ENCODE data around the gene SYNDIG1.

Gene SYNDIG1

DNA sequence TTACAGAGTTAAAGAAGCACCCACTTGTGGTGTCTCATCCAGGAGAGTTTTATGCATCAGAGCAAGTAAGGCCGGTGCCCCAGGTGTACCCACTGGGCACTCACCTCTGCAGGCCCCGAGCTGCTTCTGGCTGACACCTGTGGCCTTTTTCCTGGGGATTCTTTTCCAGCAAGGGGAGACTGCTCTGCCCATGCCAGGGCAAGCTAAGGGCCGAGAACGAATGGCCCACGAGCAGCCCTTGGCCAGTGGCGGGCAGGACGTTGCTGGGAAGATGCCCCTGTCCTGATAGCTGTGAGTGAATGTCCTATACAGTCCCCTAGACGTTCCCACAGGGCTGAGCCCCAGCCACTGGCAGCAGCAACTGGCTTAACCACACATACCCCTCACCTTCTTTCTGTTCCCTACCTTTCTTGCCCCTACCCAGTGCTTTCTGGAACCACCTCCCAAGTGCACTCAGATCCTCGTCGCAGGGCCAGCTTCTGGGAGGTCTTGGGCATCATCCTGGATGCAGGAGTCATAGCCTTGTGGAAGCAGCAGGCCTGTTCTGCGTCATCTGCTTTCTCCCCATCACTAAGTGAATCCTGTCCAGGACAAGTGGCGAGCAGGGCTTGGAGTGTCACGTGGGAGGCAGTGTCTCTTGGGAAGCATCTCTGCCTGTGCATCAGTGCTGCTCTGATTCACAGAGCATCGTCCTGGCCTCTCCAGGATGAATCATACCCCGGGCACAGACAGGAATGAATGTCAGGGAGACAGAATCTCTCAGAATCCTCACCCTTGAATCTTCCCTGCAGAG, 32.5 kb downstream of the SYNDIG1 start:
- H3K4me1 ChIP-seq (ENCODE audit: control insufficient read depth in 1 of 2, insufficient read depth in 1 of 2, low read depth in 1 of 2, low read length in 1 of 2) = no peaks in the 10 kb centered on the region
- TF ChIP-seq, protein P1, sequence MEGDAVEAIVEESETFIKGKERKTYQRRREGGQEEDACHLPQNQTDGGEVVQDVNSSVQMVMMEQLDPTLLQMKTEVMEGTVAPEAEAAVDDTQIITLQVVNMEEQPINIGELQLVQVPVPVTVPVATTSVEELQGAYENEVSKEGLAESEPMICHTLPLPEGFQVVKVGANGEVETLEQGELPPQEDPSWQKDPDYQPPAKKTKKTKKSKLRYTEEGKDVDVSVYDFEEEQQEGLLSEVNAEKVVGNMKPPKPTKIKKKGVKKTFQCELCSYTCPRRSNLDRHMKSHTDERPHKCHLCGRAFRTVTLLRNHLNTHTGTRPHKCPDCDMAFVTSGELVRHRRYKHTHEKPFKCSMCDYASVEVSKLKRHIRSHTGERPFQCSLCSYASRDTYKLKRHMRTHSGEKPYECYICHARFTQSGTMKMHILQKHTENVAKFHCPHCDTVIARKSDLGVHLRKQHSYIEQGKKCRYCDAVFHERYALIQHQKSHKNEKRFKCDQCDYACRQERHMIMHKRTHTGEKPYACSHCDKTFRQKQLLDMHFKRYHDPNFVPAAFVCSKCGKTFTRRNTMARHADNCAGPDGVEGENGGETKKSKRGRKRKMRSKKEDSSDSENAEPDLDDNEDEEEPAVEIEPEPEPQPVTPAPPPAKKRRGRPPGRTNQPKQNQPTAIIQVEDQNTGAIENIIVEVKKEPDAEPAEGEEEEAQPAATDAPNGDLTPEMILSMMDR (IDR thresholded peaks at IDR 0.05) = no peak
- H3K4me3 ChIP-seq (ENCODE audit: low read depth in 1 of 2, low read length in 1 of 2) = no peak overlapping the region
- no peaks in the 10 kb centered on the region for H3K36me3 ChIP-seq
- H3K27me3 ChIP-seq = no peaks in the 10 kb centered on the region
- no peaks in the 10 kb centered on the region for H3K9me3 ChIP-seq
- H3K27ac ChIP-seq = no peak overlapping the region

DNA sequence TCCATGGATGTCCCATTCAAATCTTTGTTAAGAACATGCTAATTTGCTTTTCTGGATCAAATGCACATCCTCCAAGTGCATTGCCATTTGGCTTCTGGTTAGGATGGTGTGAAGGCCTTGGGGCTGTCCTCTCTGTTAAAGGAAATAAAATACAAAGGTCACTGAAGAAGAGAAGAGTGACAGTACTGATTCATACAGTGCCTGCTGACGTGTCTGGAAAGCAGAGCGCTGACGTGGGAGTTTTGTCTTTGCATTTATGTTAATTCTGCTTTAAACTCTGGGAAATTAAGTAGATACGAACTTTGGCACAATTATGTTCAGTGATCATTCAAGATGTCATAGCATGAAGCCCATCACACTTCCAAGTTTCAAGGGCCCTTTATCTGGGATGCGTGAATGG, 33.2 kb downstream of the SYNDIG1 start:
- TF ChIP-seq, protein P1 (IDR thresholded peaks at IDR 0.05) = no peak
- Histone ChIP-seq H3K27ac (no peak overlapping the region), H3K27me3 (no peaks in the 10 kb centered on the region), H3K9me3 (no peaks in the 10 kb centered on the region), H3K4me3 (ENCODE audit: low read depth in 1 of 2, low read length in 1 of 2) (no peak overlapping the region), H3K36me3 (no peaks in the 10 kb centered on the region), H3K4me1 (ENCODE audit: control insufficient read depth in 1 of 2, insufficient read depth in 1 of 2, low read depth in 1 of 2, low read length in 1 of 2) (no peaks in the 10 kb centered on the region)

DNA sequence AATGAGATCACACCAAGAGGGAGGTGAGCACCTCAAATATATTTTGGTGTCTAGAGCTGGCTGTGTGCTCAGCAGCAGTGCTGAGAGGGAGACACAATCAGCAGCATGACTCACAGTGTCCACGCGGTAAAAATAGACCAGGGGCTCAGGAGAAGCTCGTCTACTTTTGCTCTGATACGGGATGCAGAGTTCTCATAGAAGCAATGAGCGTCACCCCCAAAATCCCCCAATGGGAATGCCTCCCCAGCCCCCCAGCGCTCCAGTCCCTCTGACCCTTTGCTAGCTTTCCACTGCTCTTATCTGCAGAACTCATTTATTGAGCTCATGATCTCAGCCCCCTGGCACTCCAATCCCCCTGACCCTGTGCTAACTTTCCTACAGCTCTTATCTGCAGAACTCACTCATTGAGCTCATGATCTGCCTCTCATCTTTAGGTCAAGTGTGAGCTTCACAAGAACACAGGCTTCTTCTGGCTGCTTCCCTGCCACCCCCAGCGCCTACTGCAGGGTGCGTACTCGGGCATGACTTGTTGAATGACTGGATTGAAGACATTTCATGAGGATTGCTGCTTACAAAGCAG, 34.0 kb downstream of the SYNDIG1 start:
- no peaks in the 10 kb centered on the region for H3K9me3 ChIP-seq
- no peaks in the 10 kb centered on the region for H3K27me3 ChIP-seq
- H3K36me3 ChIP-seq = no peaks in the 10 kb centered on the region
- no peak overlapping the region for H3K27ac ChIP-seq
- no peaks in the 10 kb centered on the region for H3K4me1 ChIP-seq (ENCODE audit: control insufficient read depth in 1 of 2, insufficient read depth in 1 of 2, low read depth in 1 of 2, low read length in 1 of 2)
- H3K4me3 ChIP-seq (ENCODE audit: low read depth in 1 of 2, low read length in 1 of 2) = no peak overlapping the region
- TF ChIP-seq, protein P1 (IDR thresholded peaks at IDR 0.05) = no peak

DNA sequence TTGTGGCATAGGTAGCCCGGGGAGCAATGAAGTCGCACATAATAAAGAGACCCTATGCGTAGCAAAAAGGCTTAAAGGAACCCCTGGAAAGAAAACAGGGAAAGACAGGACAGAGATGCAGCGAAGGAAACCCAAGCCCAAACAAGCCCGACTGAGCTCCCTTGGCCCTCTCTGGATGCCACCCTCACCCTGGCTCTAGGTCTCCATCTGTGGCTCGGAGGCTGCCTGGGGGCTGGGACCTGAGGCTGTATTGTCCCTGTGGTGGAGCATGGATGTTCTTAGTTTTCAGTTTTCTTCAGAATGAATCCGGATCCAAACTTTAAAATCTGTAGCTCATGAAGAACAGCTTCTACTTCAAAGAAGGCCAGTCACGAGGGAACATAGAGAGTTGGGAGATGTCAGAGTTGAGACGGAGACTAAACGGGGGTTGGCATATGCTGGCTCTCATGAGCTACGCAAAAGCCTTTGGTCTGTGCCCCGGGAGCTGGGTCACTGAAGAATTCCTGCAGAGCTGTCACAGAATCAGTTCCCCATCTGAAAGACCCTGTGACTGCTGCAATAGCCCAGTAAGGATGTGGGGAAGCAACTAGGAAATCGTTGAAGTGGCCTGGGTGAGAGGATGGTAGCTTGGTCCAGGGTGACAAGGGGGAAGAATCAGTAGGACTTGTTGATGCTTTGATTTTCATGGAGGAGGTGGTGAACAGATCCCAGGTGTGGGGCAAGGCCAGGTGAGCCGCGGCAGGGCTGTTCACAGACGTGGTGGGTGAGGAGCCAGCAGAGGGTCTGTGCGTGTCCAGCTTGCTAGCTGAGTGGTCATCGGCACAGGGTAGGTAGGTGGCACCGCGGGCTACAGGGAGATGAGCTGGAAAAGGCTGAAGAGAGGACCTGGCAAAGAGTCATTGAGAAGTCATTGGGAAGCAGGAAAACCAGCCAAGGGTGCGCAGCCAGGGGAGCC, 35.2 kb downstream of the SYNDIG1 start:
- H3K4me3 ChIP-seq (ENCODE audit: low read depth in 1 of 2, low read length in 1 of 2) = no peak overlapping the region

DNA sequence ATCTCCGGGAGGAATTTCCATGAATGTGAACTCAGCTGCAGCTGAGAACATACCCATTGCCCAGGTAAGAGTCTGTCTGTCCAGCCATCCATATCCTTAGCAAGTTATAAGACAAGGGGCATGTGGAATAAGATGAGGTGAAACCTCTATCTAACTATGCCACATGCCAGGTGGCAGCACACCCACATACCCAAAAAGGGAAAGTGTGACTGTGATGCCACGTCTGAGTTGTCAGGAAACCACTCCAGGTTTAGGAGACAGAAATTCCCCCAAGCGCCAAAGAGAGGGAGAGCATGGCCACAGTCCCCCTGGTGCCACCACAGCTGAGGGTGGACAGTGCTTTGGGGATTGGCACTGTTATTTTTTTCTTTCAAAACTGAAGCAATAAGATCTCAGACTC, 36.7 kb downstream of the SYNDIG1 start:
- no peaks in the 10 kb centered on the region for H3K9me3 ChIP-seq
- no peak overlapping the region for H3K4me3 ChIP-seq (ENCODE audit: low read depth in 1 of 2, low read length in 1 of 2)
- H3K36me3 ChIP-seq = no peaks in the 10 kb centered on the region
- TF ChIP-seq, protein P1 (IDR thresholded peaks at IDR 0.05) = no peak
- H3K27me3 ChIP-seq = no peaks in the 10 kb centered on the region
- H3K27ac ChIP-seq = no peak overlapping the region
- H3K4me1 ChIP-seq (ENCODE audit: control insufficient read depth in 1 of 2, insufficient read depth in 1 of 2, low read depth in 1 of 2, low read length in 1 of 2) = no peaks in the 10 kb centered on the region

More for the DNA sequence above, 35.2 kb downstream of the SYNDIG1 start:
- Histone ChIP-seq H3K4me1 (ENCODE audit: control insufficient read depth in 1 of 2, insufficient read depth in 1 of 2, low read depth in 1 of 2, low read length in 1 of 2) (no peaks in the 10 kb centered on the region), H3K27me3 (no peaks in the 10 kb centered on the region), H3K36me3 (no peaks in the 10 kb centered on the region), H3K27ac (no peak overlapping the region), H3K9me3 (no peaks in the 10 kb centered on the region)
- TF ChIP-seq, protein P1 (IDR thresholded peaks at IDR 0.05) = no peak

All from neutrophil (primary cell).